Hepatocyte (in vitro differentiated cells): ENCODE results near the gene KCNJ5.

ENCODE experiments used
- CTCF ChIP-seq: fragments of 200-600 bp; sonication (generic); IDR thresholded peaks from 2 replicates; pipeline ENCODE4 v1.5.1; 2016; ENCODE audit warnings: antibody characterized with exemption, mild to moderate bottlenecking; ENCODE audit not compliant: poor library complexity
- EZH2 ChIP-seq: fragments of 200-600 bp; sonication (generic); IDR thresholded peaks from 2 replicates; pipeline ENCODE4 v1.6.1; 2016; ENCODE audit warnings: antibody characterized with exemption, mild to moderate bottlenecking, borderline replicate concordance

DNA sequence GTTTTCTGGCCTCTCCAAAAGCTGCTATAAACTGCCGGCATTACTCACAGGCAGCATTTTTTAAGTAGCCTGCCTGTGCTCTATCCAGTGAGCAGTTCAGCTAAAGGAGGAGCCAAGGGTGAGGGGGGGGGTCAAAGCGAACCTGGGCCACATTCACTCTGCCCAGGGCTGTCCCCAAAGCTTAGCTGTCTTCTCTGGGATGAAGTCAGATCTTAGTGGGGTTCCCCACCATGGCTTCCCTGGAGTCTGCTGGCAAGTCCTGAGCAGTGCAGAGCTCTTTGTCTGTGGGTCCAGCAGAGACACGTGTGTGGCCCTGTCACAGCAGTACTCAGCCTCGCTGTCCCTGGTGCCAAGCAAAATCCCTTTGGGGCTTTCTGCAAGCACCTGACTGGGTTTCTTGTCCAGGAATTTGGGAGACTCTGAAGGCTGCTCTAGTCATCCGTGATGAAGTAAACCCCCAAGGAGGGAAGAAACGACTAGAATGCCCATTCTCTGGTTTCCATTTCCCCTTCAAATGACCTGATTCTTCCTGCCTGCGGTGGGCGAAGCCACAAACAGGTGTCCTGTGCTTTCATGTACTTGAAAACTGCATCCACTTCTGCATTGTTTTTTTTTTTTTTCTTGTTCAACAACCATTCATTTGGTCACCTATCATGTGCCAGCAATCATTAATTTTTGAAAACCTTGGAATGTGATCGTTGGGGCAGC lies 2.6 kb downstream of the KCNJ5 start:
- TF ChIP-seq EZH2 (no peak), CTCF (no peak)
